Measurements from ENCODE around the gene EFHD2. TPM values are rescaled to one million over a fixed set of nuclear protein-coding genes. Genes with fewer than 3 reads are reported as not detected.

Gene EFHD2
- total RNA-seq, 1 experiment from 2014 or later = 69.7 TPM

DNA sequence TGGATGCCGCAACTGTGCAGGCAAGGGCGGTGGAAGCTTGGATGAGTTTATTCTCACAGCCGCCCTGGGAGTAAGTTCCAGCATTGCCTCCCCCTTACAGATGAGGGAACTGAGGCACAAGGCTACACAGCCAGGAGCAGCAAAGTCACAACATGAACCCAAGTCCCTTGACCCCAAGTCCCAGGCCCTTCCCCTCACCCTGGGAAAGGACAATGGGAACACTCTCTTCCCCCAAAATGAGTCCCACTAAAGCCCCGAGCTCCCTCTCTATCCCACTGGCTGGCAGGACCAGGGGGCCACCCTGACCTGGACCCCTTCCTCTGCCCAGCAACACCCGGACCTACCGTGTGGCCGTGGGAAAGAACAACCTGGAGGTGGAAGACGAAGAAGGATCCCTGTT, 32.4 kb downstream of the EFHD2 start:
- ChIA-PET CTCF (no interaction called here), POLR2A (no interaction called here), RAD21 (ENCODE audit: low non-redundant PET in 1 of 2, low total read pairs in 2 of 2, uncharacterized antibody in 2 of 2, unreplicated experiment in 2 of 2) (no interaction called here)
- DNase-seq (ENCODE audit: low read depth, low spot score) (no peak), ATAC-seq (no peak)
- no peaks in the 10 kb centered on the region for H3K36me3 ChIP-seq (ENCODE audit: control insufficient read depth in 1 of 2, insufficient read depth in 2 of 2, low read length in 2 of 2)
- no peak overlapping the region for H3K4me3 ChIP-seq (replicated peaks in 1 of 2; ENCODE audit: low read depth in 1 of 2, low read length in 2 of 2)
- no peak overlapping the region for H3K4me2 ChIP-seq (ENCODE audit: low read length)
- no peaks in the 10 kb centered on the region for H3K9me3 ChIP-seq (ENCODE audit: control insufficient read depth in 1 of 2, insufficient read depth in 1 of 2, low read depth in 1 of 2, low read length in 2 of 2)
- H3K9me2 ChIP-seq (ENCODE audit: insufficient read depth) = no peaks in the 10 kb centered on the region
- H3K27ac ChIP-seq (ENCODE audit: low read depth, low read length) = no peak overlapping the region
- no peak overlapping the region for H3K9ac ChIP-seq (ENCODE audit: low read length)
- H3K27me3 ChIP-seq (ENCODE audit: insufficient read depth, low read length) = no peaks in the 10 kb centered on the region
- no peaks in the 10 kb centered on the region for H3K79me2 ChIP-seq (ENCODE audit: insufficient read depth, low read length)
- H3K4me1 ChIP-seq (ENCODE audit: control insufficient read depth in 1 of 2, insufficient read depth in 2 of 2, low read length in 2 of 2) = no peaks in the 10 kb centered on the region
- intact Hi-C loops (cut with micrococcal nuclease) = no loop called here
- BruUV-seq (replicated peaks) = no TSS peak
- no peaks in the 10 kb centered on the region for H4K20me1 ChIP-seq (ENCODE audit: insufficient read depth)
- no peak overlapping the region for H2AFZ ChIP-seq (ENCODE audit: low read depth, low read length, poor library complexity, severe bottlenecking)
- TF ChIP-seq RAD21 (IDR thresholded peaks at IDR 0.05; ENCODE audit: low read depth) (no peak), FOSL1 (IDR thresholded peaks at IDR 0.05; ENCODE audit: low read depth) (no peak), ZNF274 (IDR thresholded peaks at IDR 0.05; ENCODE audit: low read depth, low read length) (no peak), EGR1 (IDR thresholded peaks at IDR 0.05; ENCODE audit: low read depth) (no peak), JUND (IDR thresholded peaks at IDR 0.05) (no peak), EZH2phosphoT487 (IDR thresholded peaks at IDR 0.05; ENCODE audit: borderline replicate concordance) (no peak), ELF1 (IDR thresholded peaks at IDR 0.05; ENCODE audit: borderline replicate concordance, low read depth) (no peak), TCF7L2 (IDR thresholded peaks at IDR 0.05; ENCODE audit: borderline replicate concordance, extremely low read depth, insufficient read depth, insufficient read length) (no peak)
- TF ChIP-seq, protein P1, sequence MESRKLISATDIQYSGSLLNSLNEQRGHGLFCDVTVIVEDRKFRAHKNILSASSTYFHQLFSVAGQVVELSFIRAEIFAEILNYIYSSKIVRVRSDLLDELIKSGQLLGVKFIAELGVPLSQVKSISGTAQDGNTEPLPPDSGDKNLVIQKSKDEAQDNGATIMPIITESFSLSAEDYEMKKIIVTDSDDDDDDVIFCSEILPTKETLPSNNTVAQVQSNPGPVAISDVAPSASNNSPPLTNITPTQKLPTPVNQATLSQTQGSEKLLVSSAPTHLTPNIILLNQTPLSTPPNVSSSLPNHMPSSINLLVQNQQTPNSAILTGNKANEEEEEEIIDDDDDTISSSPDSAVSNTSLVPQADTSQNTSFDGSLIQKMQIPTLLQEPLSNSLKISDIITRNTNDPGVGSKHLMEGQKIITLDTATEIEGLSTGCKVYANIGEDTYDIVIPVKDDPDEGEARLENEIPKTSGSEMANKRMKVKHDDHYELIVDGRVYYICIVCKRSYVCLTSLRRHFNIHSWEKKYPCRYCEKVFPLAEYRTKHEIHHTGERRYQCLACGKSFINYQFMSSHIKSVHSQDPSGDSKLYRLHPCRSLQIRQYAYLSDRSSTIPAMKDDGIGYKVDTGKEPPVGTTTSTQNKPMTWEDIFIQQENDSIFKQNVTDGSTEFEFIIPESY (IDR thresholded peaks at IDR 0.05; ENCODE audit: extremely low read depth, insufficient replicate concordance, low read length) = no peak

Data from HCT116 (cell line).